ENCODE results near the gene NIPBL. TPM values are rescaled to one million over a fixed set of nuclear protein-coding genes. Genes with fewer than 3 reads are reported as not detected.

Gene NIPBL
- total RNA-seq, 2 experiments from 2014 or later: 36.7 to 38.3 TPM

- Mint-ChIP-seq H3K4me3 (no peak overlapping the region), H3K4me1 (ENCODE audit: low read depth) (no peaks in the 10 kb centered on the region), H3K27ac (no peak overlapping the region), H3K36me3 (ENCODE audit: low read depth) (peaks cover 10% of the 10 kb centered on the region), H3K9me3 (no peaks in the 10 kb centered on the region), H3K27me3 (ENCODE audit: low read depth) (no peaks in the 10 kb centered on the region)
- intact Hi-C loops (cut with micrococcal nuclease): no loop called here
- CTCF ChIA-PET: no interaction called here
- no peak for DNase-seq
Measured at GRCh38 chr5:37015795-37016666, 139.5 kb downstream of the NIPBL start.

- Mint-ChIP-seq H3K9me3 (no peaks in the 10 kb centered on the region), H3K27me3 (ENCODE audit: low read depth) (no peaks in the 10 kb centered on the region), H3K4me3 (no peak overlapping the region), H3K27ac (no peak overlapping the region), H3K4me1 (ENCODE audit: low read depth) (peaks cover 2% of the 10 kb centered on the region), H3K36me3 (ENCODE audit: low read depth) (peaks cover 14% of the 10 kb centered on the region)
- intact Hi-C loops (cut with micrococcal nuclease): no loop called here
- CTCF ChIA-PET: no interaction called here
- no peak for DNase-seq
Measured at GRCh38 chr5:37028910-37029309, 152.3 kb downstream of the NIPBL start.

GRCh38 chr5:37029436-37029835, 152.9 kb downstream of the NIPBL start:
- intact Hi-C loops (cut with micrococcal nuclease): no loop called here
- CTCF ChIA-PET: no interaction called here
- Mint-ChIP-seq H3K9me3 (no peaks in the 10 kb centered on the region), H3K4me3 (no peak overlapping the region), H3K27ac (no peak overlapping the region), H3K27me3 (ENCODE audit: low read depth) (no peaks in the 10 kb centered on the region), H3K4me1 (ENCODE audit: low read depth) (peaks cover 2% of the 10 kb centered on the region), H3K36me3 (ENCODE audit: low read depth) (peaks cover 14% of the 10 kb centered on the region)
- no peak for DNase-seq

- peaks cover 5% of the 10 kb centered on the region for H3K36me3 Mint-ChIP-seq (ENCODE audit: low read depth)
- CTCF ChIA-PET: interaction anchor here (0.8 to 1.5 kb wide), 2 partner anchors 10 kb away, joined by 3 to 4 read pairs; no protein-coding TSS in a partner anchor
- intact Hi-C loops (cut with micrococcal nuclease): no loop called here
- H3K27me3 Mint-ChIP-seq (ENCODE audit: low read depth): no peaks in the 10 kb centered on the region
- H3K4me1 Mint-ChIP-seq (ENCODE audit: low read depth): no peaks in the 10 kb centered on the region
- H3K4me3 Mint-ChIP-seq: no peak overlapping the region
- H3K27ac Mint-ChIP-seq: no peak overlapping the region
- DNase-seq: no peak
- no peaks in the 10 kb centered on the region for H3K9me3 Mint-ChIP-seq
Measured at GRCh38 chr5:37034955-37035354, 158.4 kb downstream of the NIPBL start.

GRCh38 chr5:37037840-37038239, 161.3 kb downstream of the NIPBL start:
- CTCF ChIA-PET: interaction anchor here (1.1 kb wide), 1 partner anchor 8 kb away, joined by 3 read pairs; no protein-coding TSS in a partner anchor

GRCh38 chr5:37039824-37040223, 163.3 kb downstream of the NIPBL start:
- no peaks in the 10 kb centered on the region for H3K4me1 Mint-ChIP-seq (ENCODE audit: low read depth)
- no peak overlapping the region for H3K4me3 Mint-ChIP-seq
- peaks cover 2% of the 10 kb centered on the region for H3K36me3 Mint-ChIP-seq (ENCODE audit: low read depth)
- DNase-seq: no peak
- CTCF ChIA-PET: interaction anchor here (0.7 kb wide), 2 partner anchors 108 to 151 kb away, joined by 3 read pairs; no protein-coding TSS in a partner anchor
- H3K27me3 Mint-ChIP-seq (ENCODE audit: low read depth): no peaks in the 10 kb centered on the region
- intact Hi-C loops (cut with micrococcal nuclease): loop anchor here (10.0 kb wide), 1 partner anchor 295 kb away; no protein-coding TSS in a partner anchor
- H3K27ac Mint-ChIP-seq: no peak overlapping the region
- no peaks in the 10 kb centered on the region for H3K9me3 Mint-ChIP-seq

More at GRCh38 chr5:37037840-37038239, 161.3 kb downstream of the NIPBL start:
- intact Hi-C loops (cut with micrococcal nuclease): no loop called here
- H3K27ac Mint-ChIP-seq: no peak overlapping the region
- peaks cover 2% of the 10 kb centered on the region for H3K36me3 Mint-ChIP-seq (ENCODE audit: low read depth)
- no peaks in the 10 kb centered on the region for H3K4me1 Mint-ChIP-seq (ENCODE audit: low read depth)
- no peak for DNase-seq
- no peaks in the 10 kb centered on the region for H3K27me3 Mint-ChIP-seq (ENCODE audit: low read depth)
- H3K9me3 Mint-ChIP-seq: no peaks in the 10 kb centered on the region
- no peak overlapping the region for H3K4me3 Mint-ChIP-seq

GRCh38 chr5:37043693-37044092, 167.1 kb downstream of the NIPBL start:
- Mint-ChIP-seq H3K4me1 (ENCODE audit: low read depth) (no peaks in the 10 kb centered on the region), H3K36me3 (ENCODE audit: low read depth) (peaks cover 5% of the 10 kb centered on the region), H3K9me3 (no peaks in the 10 kb centered on the region), H3K4me3 (no peak overlapping the region), H3K27me3 (ENCODE audit: low read depth) (no peaks in the 10 kb centered on the region), H3K27ac (no peak overlapping the region)
- no peak for DNase-seq
- intact Hi-C loops (cut with micrococcal nuclease): loop anchor here (10.0 kb wide), 1 partner anchor 291 kb away; no protein-coding TSS in a partner anchor
- CTCF ChIA-PET: interaction anchor here (1.1 kb wide), 1 partner anchor 15 kb away, joined by 3 read pairs; no protein-coding TSS in a partner anchor

- Mint-ChIP-seq H3K27ac (no peak overlapping the region), H3K4me3 (no peak overlapping the region), H3K27me3 (ENCODE audit: low read depth) (no peaks in the 10 kb centered on the region), H3K9me3 (no peaks in the 10 kb centered on the region), H3K36me3 (ENCODE audit: low read depth) (peaks cover 5% of the 10 kb centered on the region), H3K4me1 (ENCODE audit: low read depth) (no peaks in the 10 kb centered on the region)
- CTCF ChIA-PET: interaction anchor here (1.1 kb wide), 1 partner anchor 15 kb away, joined by 3 read pairs; no protein-coding TSS in a partner anchor
- intact Hi-C loops (cut with micrococcal nuclease): loop anchor here (10.0 kb wide), 1 partner anchor 291 kb away; no protein-coding TSS in a partner anchor
- no peak for DNase-seq
Measured at GRCh38 chr5:37044120-37044519, 167.6 kb downstream of the NIPBL start.

GRCh38 chr5:37045703-37046102, 169.1 kb downstream of the NIPBL start:
- CTCF ChIA-PET: interaction anchor here (0.7 to 1.3 kb wide), 2 partner anchors 8 to 11 kb away, joined by 3 read pairs; no protein-coding TSS in a partner anchor
- no peaks in the 10 kb centered on the region for H3K9me3 Mint-ChIP-seq
- intact Hi-C loops (cut with micrococcal nuclease): loop anchor here (10.0 kb wide), 1 partner anchor 289 kb away; no protein-coding TSS in a partner anchor

GRCh38 chr5:37047947-37048346, 171.4 kb downstream of the NIPBL start:
- Mint-ChIP-seq H3K27me3 (ENCODE audit: low read depth) (no peaks in the 10 kb centered on the region), H3K4me1 (ENCODE audit: low read depth) (no peaks in the 10 kb centered on the region), H3K36me3 (ENCODE audit: low read depth) (peaks cover 15% of the 10 kb centered on the region), H3K9me3 (no peaks in the 10 kb centered on the region), H3K27ac (no peak overlapping the region), H3K4me3 (no peak overlapping the region)
- CTCF ChIA-PET: no interaction called here
- intact Hi-C loops (cut with micrococcal nuclease): loop anchor here (10.0 kb wide), 1 partner anchor 287 kb away; no protein-coding TSS in a partner anchor
- DNase-seq: no peak

More at GRCh38 chr5:37045703-37046102, 169.1 kb downstream of the NIPBL start:
- no peak overlapping the region for H3K27ac Mint-ChIP-seq
- DNase-seq: no peak
- H3K4me1 Mint-ChIP-seq (ENCODE audit: low read depth): no peaks in the 10 kb centered on the region
- H3K36me3 Mint-ChIP-seq (ENCODE audit: low read depth): peaks cover 9% of the 10 kb centered on the region
- no peaks in the 10 kb centered on the region for H3K27me3 Mint-ChIP-seq (ENCODE audit: low read depth)
- H3K4me3 Mint-ChIP-seq: no peak overlapping the region

GRCh38 chr5:37054391-37054790, 177.8 kb downstream of the NIPBL start:
- Mint-ChIP-seq H3K36me3 (ENCODE audit: low read depth) (peaks cover 18% of the 10 kb centered on the region), H3K4me3 (no peak overlapping the region), H3K27ac (no peak overlapping the region), H3K27me3 (ENCODE audit: low read depth) (no peaks in the 10 kb centered on the region), H3K4me1 (ENCODE audit: low read depth) (no peaks in the 10 kb centered on the region), H3K9me3 (no peaks in the 10 kb centered on the region)
- CTCF ChIA-PET: no interaction called here
- intact Hi-C loops (cut with micrococcal nuclease): no loop called here
- DNase-seq: no peak

- H3K27ac Mint-ChIP-seq: peak overlapping the region; percentile 15
- DNase-seq: no peak
- no peaks in the 10 kb centered on the region for H3K27me3 Mint-ChIP-seq (ENCODE audit: low read depth)
- H3K4me1 Mint-ChIP-seq (ENCODE audit: low read depth): no peaks in the 10 kb centered on the region
- intact Hi-C loops (cut with micrococcal nuclease): no loop called here
- no peaks in the 10 kb centered on the region for H3K9me3 Mint-ChIP-seq
- peaks cover 17% of the 10 kb centered on the region for H3K36me3 Mint-ChIP-seq (ENCODE audit: low read depth)
- H3K4me3 Mint-ChIP-seq: no peak overlapping the region
- CTCF ChIA-PET: no interaction called here
Measured at GRCh38 chr5:37055383-37055990, 178.9 kb downstream of the NIPBL start.

Data from activated naive CD4-positive, alpha-beta T cell treated with anti-CD3 and anti-CD28 coated beads for 36 hours (primary cell).